Measurements from ENCODE around the gene CERT1. TPM values are rescaled to one million over a fixed set of nuclear protein-coding genes. Genes with fewer than 3 reads are reported as not detected.

CERT1 gene
- total RNA-seq, 1 donor from 2014 or later: 36.2 TPM

GRCh38 chr5:75552764-75553163 is 41.3 kb upstream of the CERT1 start:
- no peaks in the 10 kb centered on the region for H3K27me3 Mint-ChIP-seq (ENCODE audit: low read depth)
- no peak overlapping the region for H3K4me3 Mint-ChIP-seq (ENCODE audit: unreplicated experiment)
- peaks cover 13% of the 10 kb centered on the region for H3K9me3 Mint-ChIP-seq (ENCODE audit: low read depth)
- H3K27ac Mint-ChIP-seq (ENCODE audit: unreplicated experiment): no peak overlapping the region
- H3K36me3 Mint-ChIP-seq (ENCODE audit: low read depth): peaks cover 26% of the 10 kb centered on the region
- no peak for DNase-seq (ENCODE audit: low spot score)
- TF ChIP-seq CTCF (IDR thresholded peaks at IDR 0.05): no peak
- H3K4me1 Mint-ChIP-seq (ENCODE audit: low read depth): peaks cover 13% of the 10 kb centered on the region

GRCh38 chr5:75551471-75551870 is 40.0 kb upstream of the CERT1 start:
- Mint-ChIP-seq H3K36me3 (ENCODE audit: low read depth) (peaks cover 21% of the 10 kb centered on the region), H3K9me3 (ENCODE audit: low read depth) (peaks cover 9% of the 10 kb centered on the region), H3K27ac (ENCODE audit: unreplicated experiment) (peak overlapping the region; percentile 61), H3K4me1 (ENCODE audit: low read depth) (peaks cover 10% of the 10 kb centered on the region), H3K4me3 (ENCODE audit: unreplicated experiment) (no peak overlapping the region), H3K27me3 (ENCODE audit: low read depth) (no peaks in the 10 kb centered on the region)
- TF ChIP-seq CTCF (IDR thresholded peaks at IDR 0.05): no peak
- no peak for DNase-seq (ENCODE audit: low spot score)

GRCh38 chr5:75550597-75550996 is 39.2 kb upstream of the CERT1 start:
- DNase-seq (ENCODE audit: low spot score): no peak
- H3K9me3 Mint-ChIP-seq (ENCODE audit: low read depth): peaks cover 9% of the 10 kb centered on the region
- TF ChIP-seq CTCF (IDR thresholded peaks at IDR 0.05): no peak
- peaks cover 21% of the 10 kb centered on the region for H3K36me3 Mint-ChIP-seq (ENCODE audit: low read depth)
- H3K27me3 Mint-ChIP-seq (ENCODE audit: low read depth): no peaks in the 10 kb centered on the region
- H3K4me3 Mint-ChIP-seq (ENCODE audit: unreplicated experiment): no peak overlapping the region
- H3K4me1 Mint-ChIP-seq (ENCODE audit: low read depth): peaks cover 10% of the 10 kb centered on the region
- no peak overlapping the region for H3K27ac Mint-ChIP-seq (ENCODE audit: unreplicated experiment)

GRCh38 chr5:75547812-75548211 is 36.4 kb upstream of the CERT1 start:
- Mint-ChIP-seq H3K27ac (ENCODE audit: unreplicated experiment) (no peak overlapping the region), H3K9me3 (ENCODE audit: low read depth) (peaks cover 9% of the 10 kb centered on the region), H3K4me1 (ENCODE audit: low read depth) (peaks cover 10% of the 10 kb centered on the region), H3K36me3 (ENCODE audit: low read depth) (peaks cover 5% of the 10 kb centered on the region), H3K27me3 (ENCODE audit: low read depth) (no peaks in the 10 kb centered on the region), H3K4me3 (ENCODE audit: unreplicated experiment) (no peak overlapping the region)
- TF ChIP-seq CTCF (IDR thresholded peaks at IDR 0.05): no peak
- DNase-seq (ENCODE audit: low spot score): no peak

- no peak for TF ChIP-seq CTCF (IDR thresholded peaks at IDR 0.05)
- H3K27me3 Mint-ChIP-seq (ENCODE audit: low read depth): no peaks in the 10 kb centered on the region
- H3K36me3 Mint-ChIP-seq (ENCODE audit: low read depth): peaks cover 3% of the 10 kb centered on the region
- H3K4me3 Mint-ChIP-seq (ENCODE audit: unreplicated experiment): no peak overlapping the region
- peaks cover 10% of the 10 kb centered on the region for H3K4me1 Mint-ChIP-seq (ENCODE audit: low read depth)
- DNase-seq (ENCODE audit: low spot score): no peak
- H3K27ac Mint-ChIP-seq (ENCODE audit: unreplicated experiment): no peak overlapping the region
- peaks cover 9% of the 10 kb centered on the region for H3K9me3 Mint-ChIP-seq (ENCODE audit: low read depth)
Measured at GRCh38 chr5:75546830-75547229, 35.4 kb upstream of the CERT1 start.

Measured in chondrocyte (in vitro differentiated cells).